SJSA1 (cell line): Measurements from ENCODE around the gene CRABP1. TPM values are rescaled to one million over a fixed set of nuclear protein-coding genes. Genes with fewer than 3 reads are reported as not detected.

Experiments used
- DNase-seq, 2 experiments: peaks; one replicate each; pipeline ENCODE4 v3.0.0-alpha.2; 2015 to 2020; ENCODE audit warnings: low spot score in 2 of 2, low read depth in 1 of 2
- H3K27ac ChIP-seq: fragments of 250-450 bp; sonication (Bioruptor Pico); 2 replicates; pipeline ENCODE4 v1.5.1; 2020; ENCODE audit warnings: mild to moderate bottlenecking, moderate library complexity
- H3K27me3 ChIP-seq: fragments of 250-450 bp; sonication (Bioruptor Pico); replicated peaks from 2 replicates; pipeline ENCODE4 v1.5.1; 2020; ENCODE audit warnings: mild to moderate bottlenecking, moderate library complexity
- H3K36me3 ChIP-seq: fragments of 250-450 bp; sonication (Bioruptor Pico); 2 replicates; pipeline ENCODE4 v1.5.1; 2020; ENCODE audit warnings: mild to moderate bottlenecking
- H3K4me1 ChIP-seq: fragments of 250-450 bp; sonication (Bioruptor Pico); replicated peaks from 2 replicates; pipeline ENCODE4 v1.6.1; 2021; ENCODE audit warnings: mild to moderate bottlenecking
- H3K4me3 ChIP-seq: fragments of 250-450 bp; sonication (Bioruptor Pico); 2 replicates; pipeline ENCODE4 v1.5.1; 2020; ENCODE audit warnings: mild to moderate bottlenecking
- H3K9me3 ChIP-seq: fragments of 250-450 bp; sonication (Bioruptor Pico); replicated peaks from 2 replicates; pipeline ENCODE4 v1.5.1; 2020; ENCODE audit warnings: mild to moderate bottlenecking
- total RNA-seq: library from RNA; depleted of rRNA; stranded (reverse); fragments of >200 nt; shearing (Covaris generic); gene quantifications from 2 replicates; pipeline ENCODE4 v1.2.3, GENCODE V29; 2014

Gene CRABP1
- total RNA-seq, 1 experiment from 2014 or later: not detected

DNA sequence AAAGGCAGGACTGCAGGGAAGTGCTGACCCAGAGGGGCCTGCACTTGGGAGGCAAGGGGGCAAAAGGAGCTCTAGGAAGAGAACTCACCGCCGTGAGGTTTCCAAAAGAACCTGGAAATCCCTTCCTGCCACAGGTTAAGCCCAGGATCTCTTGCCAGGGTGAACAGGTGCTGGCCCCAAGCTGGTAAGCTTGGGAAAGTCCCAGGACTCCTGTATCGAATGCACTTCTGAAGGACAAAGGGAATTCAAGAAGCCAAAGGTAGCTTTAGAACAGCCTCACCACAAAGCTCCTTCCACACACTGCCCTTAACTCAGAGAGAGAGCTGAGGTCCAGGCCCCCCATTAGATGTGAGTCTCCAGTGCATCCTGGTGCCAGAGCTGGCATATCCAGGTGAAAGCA is 28.9 kb upstream of the CRABP1 start:
- H3K27ac ChIP-seq: no peak overlapping the region
- H3K9me3 ChIP-seq: no peaks in the 10 kb centered on the region
- H3K4me1 ChIP-seq: peaks cover 8% of the 10 kb centered on the region
- no peak for DNase-seq
- H3K4me3 ChIP-seq: no peak overlapping the region
- H3K36me3 ChIP-seq: no peaks in the 10 kb centered on the region
- H3K27me3 ChIP-seq: no peaks in the 10 kb centered on the region

DNA sequence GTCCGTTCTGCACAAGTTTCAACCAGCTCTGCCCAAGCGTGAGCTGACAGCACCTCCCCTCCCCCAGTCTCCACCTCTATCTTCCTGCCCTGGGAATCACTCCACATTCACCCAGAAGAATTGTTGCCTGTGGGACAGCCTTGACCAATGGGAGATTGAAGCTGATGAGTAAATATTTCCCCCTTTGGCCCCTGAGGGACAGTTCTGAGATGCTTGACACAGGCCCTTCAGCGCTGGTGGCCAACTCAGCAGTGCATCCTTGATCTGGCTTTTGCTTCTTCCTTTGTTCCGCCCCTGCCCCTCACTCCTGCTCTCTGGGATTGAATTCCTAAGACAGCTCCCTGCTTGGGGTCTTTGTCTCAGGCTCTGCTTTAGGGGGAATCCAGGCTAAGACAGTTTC is 27.6 kb upstream of the CRABP1 start:
- H3K27ac ChIP-seq: no peak overlapping the region
- no peak for DNase-seq
- no peaks in the 10 kb centered on the region for H3K4me1 ChIP-seq
- no peak overlapping the region for H3K4me3 ChIP-seq
- no peaks in the 10 kb centered on the region for H3K9me3 ChIP-seq
- H3K27me3 ChIP-seq: no peaks in the 10 kb centered on the region
- no peaks in the 10 kb centered on the region for H3K36me3 ChIP-seq

DNA sequence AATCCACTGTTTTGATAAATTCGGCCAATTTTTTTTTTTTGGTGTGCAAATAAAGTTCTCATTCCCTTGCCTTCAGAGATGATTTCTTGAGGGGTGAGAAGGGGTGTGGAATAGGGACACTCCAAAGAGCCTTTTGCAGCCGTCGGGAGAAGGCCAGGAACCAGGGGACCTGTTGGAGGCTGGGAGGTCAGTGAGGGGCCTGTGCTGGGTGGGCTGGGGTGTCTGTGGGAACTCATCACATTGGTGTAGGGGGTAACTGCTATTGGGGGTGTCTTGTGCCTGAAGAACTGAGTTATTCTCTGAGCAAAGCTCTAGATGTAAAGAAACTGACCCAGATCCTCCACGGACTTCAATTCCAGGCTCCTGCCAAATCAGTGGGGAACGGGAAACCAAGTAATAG is 27.2 kb upstream of the CRABP1 start:
- H3K9me3 ChIP-seq: no peaks in the 10 kb centered on the region
- no peaks in the 10 kb centered on the region for H3K36me3 ChIP-seq
- H3K4me1 ChIP-seq: no peaks in the 10 kb centered on the region
- H3K4me3 ChIP-seq: no peak overlapping the region
- H3K27me3 ChIP-seq: no peaks in the 10 kb centered on the region
- H3K27ac ChIP-seq: no peak overlapping the region
- no peak for DNase-seq

DNA sequence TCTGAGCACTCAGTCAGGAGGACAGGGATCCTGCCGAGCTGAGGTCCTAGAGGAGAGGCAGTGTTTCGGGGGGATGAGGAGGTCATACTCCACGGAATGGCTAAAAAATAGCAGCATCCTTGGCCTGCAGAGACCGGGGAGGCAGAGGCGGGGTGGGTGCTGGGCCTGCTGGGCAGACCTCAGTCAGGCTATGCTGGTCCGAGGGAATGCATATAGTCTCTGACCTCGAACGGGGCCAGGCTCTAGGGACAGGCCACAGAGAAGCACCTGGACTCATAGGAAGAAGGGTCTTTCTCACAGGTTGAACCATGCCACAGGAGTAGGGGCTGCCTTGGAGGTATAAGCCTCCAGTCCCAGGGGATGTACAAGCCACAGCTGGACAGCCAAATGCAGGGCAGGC is 26.8 kb upstream of the CRABP1 start:
- H3K27ac ChIP-seq: no peak overlapping the region
- H3K4me3 ChIP-seq: no peak overlapping the region
- H3K9me3 ChIP-seq: no peaks in the 10 kb centered on the region
- DNase-seq: no peak
- no peaks in the 10 kb centered on the region for H3K36me3 ChIP-seq
- no peaks in the 10 kb centered on the region for H3K27me3 ChIP-seq
- H3K4me1 ChIP-seq: no peaks in the 10 kb centered on the region

DNA sequence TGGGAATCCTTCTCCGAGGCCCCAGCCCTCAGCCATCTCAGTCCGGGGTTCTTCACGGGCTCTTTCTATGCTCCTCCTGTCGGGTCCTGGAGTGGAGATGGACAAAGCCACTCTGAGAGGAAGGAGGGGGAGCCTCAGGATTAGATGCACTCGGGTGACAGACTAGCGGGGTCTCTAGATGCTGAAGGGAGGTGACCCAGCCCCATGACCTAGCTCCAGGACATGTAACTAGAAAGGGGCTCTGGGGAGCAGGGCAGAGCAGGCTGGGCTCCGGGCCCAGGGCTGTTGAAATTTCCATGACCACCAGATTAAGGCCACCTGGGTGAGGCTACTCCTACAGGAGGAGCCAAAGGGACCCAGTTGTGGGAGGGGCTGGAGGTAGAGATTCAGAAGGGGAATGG is 26.0 kb upstream of the CRABP1 start:
- no peak for DNase-seq
- H3K27me3 ChIP-seq: no peaks in the 10 kb centered on the region
- H3K27ac ChIP-seq: no peak overlapping the region
- H3K9me3 ChIP-seq: no peaks in the 10 kb centered on the region
- no peaks in the 10 kb centered on the region for H3K4me1 ChIP-seq
- no peaks in the 10 kb centered on the region for H3K36me3 ChIP-seq
- no peak overlapping the region for H3K4me3 ChIP-seq

DNA sequence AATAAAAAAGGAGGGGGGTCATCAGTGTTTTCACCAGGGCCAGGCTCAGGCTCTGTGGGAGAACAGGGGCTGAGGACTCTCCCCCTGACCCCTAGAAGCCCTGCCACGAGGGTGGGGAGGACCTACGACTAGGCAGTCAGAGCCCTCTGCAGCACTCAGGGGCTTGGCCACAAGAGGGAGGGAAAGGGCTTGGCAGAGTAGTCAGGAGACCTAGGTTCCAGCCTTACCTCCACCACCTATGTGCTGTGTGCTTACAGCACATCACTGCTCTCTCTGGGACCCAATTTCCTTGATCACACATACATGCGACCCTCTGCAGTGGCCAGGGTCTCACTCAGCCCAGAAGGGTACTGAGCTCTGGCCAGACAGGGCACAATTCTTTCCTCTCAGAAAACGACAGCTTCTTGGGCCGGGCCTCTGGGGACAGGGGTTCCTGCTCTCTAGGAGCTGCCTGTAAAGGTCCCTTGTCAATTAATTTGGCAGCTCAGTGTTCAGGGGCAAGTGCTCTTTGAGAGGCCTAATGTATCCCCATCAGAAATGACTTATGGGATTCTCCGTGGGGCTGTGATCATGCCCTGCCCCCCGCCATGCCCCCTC is 24.4 kb upstream of the CRABP1 start:
- no peak for DNase-seq
- Histone ChIP-seq H3K36me3 (no peaks in the 10 kb centered on the region), H3K4me1 (no peaks in the 10 kb centered on the region), H3K27me3 (no peaks in the 10 kb centered on the region), H3K9me3 (no peaks in the 10 kb centered on the region), H3K27ac (no peak overlapping the region), H3K4me3 (no peak overlapping the region)

DNA sequence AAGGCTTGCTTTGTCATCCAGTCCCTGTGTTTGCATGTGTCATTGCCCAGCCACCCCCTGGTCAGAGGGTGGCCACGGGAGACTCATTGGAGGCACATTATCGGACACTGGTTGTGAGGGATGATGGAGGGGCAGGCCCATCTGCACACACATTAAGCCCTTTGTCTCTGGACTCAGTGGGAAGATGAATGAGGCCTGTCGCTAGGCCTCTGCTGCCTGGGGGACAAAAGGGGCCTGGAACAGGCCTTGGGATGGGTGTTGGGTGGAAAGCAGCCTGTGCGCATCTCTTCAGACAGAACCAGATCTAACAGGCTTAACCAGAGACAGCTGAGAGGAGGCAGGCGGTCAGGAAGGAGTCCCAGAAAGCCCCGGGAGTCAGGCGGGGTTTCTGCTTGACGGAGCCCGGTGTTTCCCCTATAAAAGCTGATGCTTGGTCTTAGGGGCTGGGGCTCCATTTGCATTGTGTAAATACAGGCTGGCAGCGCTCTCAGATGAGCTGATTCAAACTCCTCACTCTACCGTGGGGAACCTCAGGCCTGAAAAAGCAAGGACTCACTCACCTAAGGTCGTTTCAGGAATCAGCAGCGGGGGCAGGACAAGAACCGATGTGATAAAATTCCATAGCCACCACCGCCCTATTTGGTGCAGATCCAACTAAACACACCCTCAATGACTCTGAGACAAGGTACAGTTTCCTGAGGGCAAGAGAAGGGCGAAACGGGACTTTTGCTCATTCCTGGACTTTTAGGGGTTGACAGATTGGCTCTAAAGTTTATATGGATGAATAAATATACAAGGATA is 23.7 kb upstream of the CRABP1 start:
- Histone ChIP-seq H3K4me1 (peaks cover 1% of the 10 kb centered on the region), H3K27me3 (no peaks in the 10 kb centered on the region), H3K4me3 (no peak overlapping the region), H3K36me3 (no peaks in the 10 kb centered on the region), H3K9me3 (no peaks in the 10 kb centered on the region), H3K27ac (no peak overlapping the region)
- no peak for DNase-seq

DNA sequence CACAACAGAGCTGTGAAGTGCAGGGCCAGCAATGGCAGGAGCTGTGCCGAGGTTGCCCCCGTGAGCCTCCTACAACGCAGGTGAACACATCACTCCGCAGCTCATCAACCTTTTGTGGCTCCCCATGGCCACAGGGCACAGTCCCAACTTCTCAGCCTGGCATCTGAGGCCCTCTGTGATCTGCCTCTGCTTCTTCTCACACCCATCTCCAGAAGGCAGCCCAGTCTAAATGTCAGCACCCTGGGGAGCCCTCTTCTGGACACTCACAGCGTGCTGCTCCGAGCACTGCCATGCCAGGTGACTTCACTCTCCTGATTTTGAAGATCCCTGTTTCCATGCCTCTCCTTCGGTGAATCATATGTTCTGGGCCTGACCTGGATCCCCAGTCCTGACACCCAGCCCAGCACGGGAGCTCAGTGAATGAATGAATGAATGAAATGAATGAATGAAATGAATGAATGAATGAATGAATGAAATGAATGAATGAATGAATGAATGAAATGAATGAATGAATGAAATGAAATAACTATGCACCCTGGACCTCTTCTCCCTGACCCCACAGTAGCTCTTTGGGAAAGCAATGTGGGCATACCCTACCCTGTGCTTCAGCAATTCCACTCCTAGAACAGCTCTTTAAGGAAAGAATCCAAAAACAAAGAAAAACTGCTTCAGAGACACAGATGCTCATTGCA is 22.9 kb upstream of the CRABP1 start:
- DNase-seq: no peak
- H3K27me3 ChIP-seq: no peaks in the 10 kb centered on the region
- peaks cover 9% of the 10 kb centered on the region for H3K4me1 ChIP-seq
- H3K36me3 ChIP-seq: no peaks in the 10 kb centered on the region
- H3K4me3 ChIP-seq: no peak overlapping the region
- H3K9me3 ChIP-seq: no peaks in the 10 kb centered on the region
- H3K27ac ChIP-seq: no peak overlapping the region

DNA sequence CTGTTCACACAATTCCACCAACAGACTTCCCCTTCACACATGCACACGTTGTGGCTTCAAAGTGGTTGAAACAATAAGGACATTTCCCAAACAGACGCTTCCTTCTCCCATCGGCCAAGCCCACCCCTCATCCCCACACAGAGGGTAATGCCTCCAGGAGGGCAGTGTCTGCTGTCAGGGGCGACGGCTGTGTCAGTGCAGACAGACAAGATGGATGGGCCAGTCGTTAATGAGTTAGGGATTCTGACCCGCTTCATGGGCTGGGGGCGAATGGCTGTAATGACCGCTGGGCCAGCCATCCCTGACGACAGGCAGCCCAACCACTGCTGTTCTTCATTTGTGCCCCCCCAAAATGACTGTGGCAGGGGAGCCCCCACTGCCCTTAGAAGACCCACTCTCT is 20.6 kb upstream of the CRABP1 start:
- DNase-seq: no peak
- H3K9me3 ChIP-seq: no peaks in the 10 kb centered on the region
- no peak overlapping the region for H3K27ac ChIP-seq
- H3K27me3 ChIP-seq: no peaks in the 10 kb centered on the region
- no peak overlapping the region for H3K4me3 ChIP-seq
- peaks cover 22% of the 10 kb centered on the region for H3K4me1 ChIP-seq
- no peaks in the 10 kb centered on the region for H3K36me3 ChIP-seq

DNA sequence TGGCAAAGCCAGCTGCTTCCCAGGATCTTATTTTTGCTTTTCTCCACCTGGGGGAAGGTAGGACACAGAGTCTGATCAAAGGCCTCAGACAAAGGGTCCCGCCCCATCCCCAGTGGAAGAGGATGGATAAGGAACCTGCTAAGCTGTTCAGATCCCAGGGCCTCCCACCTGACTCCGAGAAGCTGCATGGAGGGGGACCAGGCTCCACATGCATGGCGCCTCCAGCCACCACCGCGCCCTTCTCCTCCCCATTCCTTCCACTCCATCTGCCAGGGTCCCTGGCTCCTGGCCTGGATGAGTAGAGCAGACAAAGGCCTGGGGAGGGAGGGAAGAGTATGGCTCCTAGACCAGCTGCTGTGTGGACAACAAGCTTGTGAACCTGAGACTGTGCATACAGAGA is 20.0 kb upstream of the CRABP1 start:
- H3K36me3 ChIP-seq: no peaks in the 10 kb centered on the region
- H3K4me1 ChIP-seq: peaks cover 28% of the 10 kb centered on the region
- no peak for DNase-seq
- H3K9me3 ChIP-seq: no peaks in the 10 kb centered on the region
- H3K4me3 ChIP-seq: no peak overlapping the region
- H3K27me3 ChIP-seq: no peaks in the 10 kb centered on the region
- no peak overlapping the region for H3K27ac ChIP-seq

DNA sequence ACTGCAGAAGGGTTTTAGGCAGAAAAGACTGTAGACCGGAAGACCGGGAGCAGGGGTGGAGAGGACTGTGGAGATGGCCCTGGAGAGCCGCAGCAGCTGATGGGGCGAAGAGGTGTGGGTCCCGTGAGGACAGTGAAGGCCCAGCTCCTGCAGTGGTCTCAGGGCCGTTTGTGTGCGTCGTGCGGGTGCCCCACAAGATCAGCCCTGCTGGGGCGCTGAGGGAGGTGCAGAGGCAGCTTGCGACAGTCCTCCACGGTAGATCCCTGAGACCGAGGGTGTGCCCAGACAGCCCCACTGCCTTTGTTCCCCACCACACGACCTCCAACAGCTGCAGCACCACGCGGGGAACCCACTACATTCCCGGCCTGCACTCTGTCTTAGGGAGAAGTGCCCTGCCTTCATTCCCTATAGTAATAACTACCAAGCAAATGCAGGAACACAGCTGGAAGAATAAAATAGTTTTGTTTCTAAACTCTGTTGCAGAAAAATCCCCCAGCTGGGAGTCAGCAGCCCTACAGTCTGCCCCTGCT is 19.0 kb upstream of the CRABP1 start:
- H3K9me3 ChIP-seq: no peaks in the 10 kb centered on the region
- DNase-seq: no peak
- H3K36me3 ChIP-seq: no peaks in the 10 kb centered on the region
- H3K27ac ChIP-seq: peak overlapping the region; percentile 82; the same call in 1 of the 2 replicates
- no peak overlapping the region for H3K4me3 ChIP-seq
- H3K27me3 ChIP-seq: no peaks in the 10 kb centered on the region
- H3K4me1 ChIP-seq: peaks cover 36% of the 10 kb centered on the region

DNA sequence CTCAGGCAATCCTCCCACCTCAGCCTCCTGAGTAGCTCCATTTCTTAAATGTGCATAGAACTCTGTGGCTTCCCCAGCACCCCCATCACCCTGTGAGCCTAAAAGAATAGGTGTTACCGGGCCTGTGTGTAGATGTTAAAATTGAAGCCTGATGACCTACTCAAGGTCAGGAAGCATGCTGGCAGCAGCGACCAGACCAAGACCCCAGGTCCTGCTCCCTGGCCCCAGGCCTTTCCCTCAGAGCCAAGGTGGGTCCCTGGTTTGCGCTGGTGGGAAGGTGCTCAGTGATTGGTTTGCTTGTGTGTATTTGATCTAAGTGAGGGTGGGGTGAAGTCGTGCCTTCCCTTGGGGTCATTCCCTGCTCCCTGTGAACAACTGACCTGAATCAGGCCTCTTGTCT is 18.4 kb upstream of the CRABP1 start:
- Histone ChIP-seq H3K4me3 (no peak overlapping the region), H3K9me3 (no peaks in the 10 kb centered on the region), H3K36me3 (no peaks in the 10 kb centered on the region), H3K27ac (peak overlapping the region; percentile 82), H3K27me3 (no peaks in the 10 kb centered on the region), H3K4me1 (peaks cover 36% of the 10 kb centered on the region)
- DNase-seq: no peak

DNA sequence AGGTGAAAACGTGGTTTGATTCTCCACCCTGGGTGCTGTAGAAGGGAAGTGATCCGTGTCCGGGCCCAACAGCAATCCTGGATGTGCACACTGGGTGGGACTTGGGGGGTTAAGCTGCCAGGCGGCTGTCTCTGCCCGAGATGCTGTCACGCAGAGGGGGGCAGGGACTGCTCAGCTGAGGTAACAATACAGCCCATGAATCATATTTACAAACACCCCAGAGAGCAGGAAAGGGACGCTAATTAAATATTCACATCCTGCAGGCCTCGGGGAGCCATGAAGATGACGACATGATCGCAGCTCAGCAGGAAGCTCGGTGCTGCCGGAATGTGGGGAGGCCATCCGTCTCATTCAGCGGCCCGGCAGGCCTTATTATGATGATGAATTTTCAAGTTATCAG is 17.9 kb upstream of the CRABP1 start:
- Histone ChIP-seq H3K4me1 (peaks cover 36% of the 10 kb centered on the region), H3K4me3 (no peak overlapping the region), H3K27ac (peak overlapping the region; percentile 82), H3K9me3 (no peaks in the 10 kb centered on the region), H3K36me3 (no peaks in the 10 kb centered on the region), H3K27me3 (no peaks in the 10 kb centered on the region)
- peak; percentile 89 to 94 for DNase-seq
